GM19438 (cell line): ENCODE measurements around the gene WAC.
"Not testable (repeated sequence)": the region's sequence is repeated elsewhere in the genome, so short reads cannot be mapped to it uniquely, and the experiment has no call there.

Experiments
- ATAC-seq: cut with Tn5 transposase; IDR thresholded peaks from one replicate; pipeline ENCODE4 v1.9.1; 2021; ENCODE audit warnings: low read depth; ENCODE audit not compliant: unreplicated experiment

Gene WAC

GRCh38 chr10:28560617-28561016, 27.7 kb downstream of the WAC start:
- no peak for ATAC-seq

GRCh38 chr10:28561531-28561930, 28.6 kb downstream of the WAC start:
- no peak for ATAC-seq

GRCh38 chr10:28564905-28565304, 32.0 kb downstream of the WAC start:
- no peak for ATAC-seq

- no peak for ATAC-seq
Observed at GRCh38 chr10:28566458-28567015, 33.6 kb downstream of the WAC start.

- ATAC-seq = no peak
Observed at GRCh38 chr10:28569506-28570159, 36.7 kb downstream of the WAC start.

- ATAC-seq = no peak
Observed at GRCh38 chr10:28570598-28570997, 37.7 kb downstream of the WAC start.

GRCh38 chr10:28571265-28571664, 38.3 kb downstream of the WAC start:
- ATAC-seq = no peak

- ATAC-seq = not testable (repeated sequence)
Observed at GRCh38 chr10:28574214-28574613, 41.3 kb downstream of the WAC start.

GRCh38 chr10:28575852-28576251, 42.9 kb downstream of the WAC start:
- ATAC-seq = no peak

DNA sequence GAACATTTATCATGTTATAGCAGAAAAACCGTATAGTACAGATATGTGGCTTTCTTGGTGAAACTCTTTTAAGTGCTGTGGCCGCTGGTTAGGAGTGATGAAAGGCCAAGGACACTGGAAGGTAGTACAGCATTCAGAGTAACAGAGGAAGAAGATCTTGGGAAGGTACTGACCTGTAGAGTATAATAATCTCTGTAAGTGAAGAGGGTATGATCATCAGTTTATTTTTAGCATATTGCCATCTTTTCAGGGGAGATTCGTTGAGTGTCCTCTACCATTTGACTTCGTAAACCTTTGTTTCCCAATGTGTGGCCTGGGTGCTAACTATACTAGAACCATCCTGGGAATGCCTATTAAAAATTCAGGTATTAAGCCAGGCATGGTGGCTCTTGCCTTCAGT, 44.6 kb downstream of the WAC start:
- no peak for ATAC-seq

- no peak for ATAC-seq
Observed at GRCh38 chr10:28578454-28578853, 45.5 kb downstream of the WAC start.

DNA sequence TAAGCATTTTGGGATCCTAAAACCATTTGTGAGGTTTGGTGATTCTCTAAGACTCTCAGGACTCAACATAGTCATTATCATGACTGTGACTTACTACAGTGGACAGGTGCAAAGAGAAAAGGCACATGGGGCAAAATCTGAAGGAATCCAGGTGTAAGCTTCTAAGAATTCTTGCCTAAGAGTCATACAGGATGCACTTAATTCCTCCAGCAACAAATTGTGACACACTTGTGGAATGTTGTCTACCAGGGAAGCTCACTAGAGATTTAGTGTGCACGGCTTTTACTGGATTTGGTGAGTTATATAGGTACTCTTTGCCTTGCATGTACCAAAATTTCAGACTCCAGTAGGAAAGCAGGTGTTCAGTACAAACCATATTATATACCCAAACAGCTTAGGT, 47.9 kb downstream of the WAC start:
- ATAC-seq = no peak

DNA sequence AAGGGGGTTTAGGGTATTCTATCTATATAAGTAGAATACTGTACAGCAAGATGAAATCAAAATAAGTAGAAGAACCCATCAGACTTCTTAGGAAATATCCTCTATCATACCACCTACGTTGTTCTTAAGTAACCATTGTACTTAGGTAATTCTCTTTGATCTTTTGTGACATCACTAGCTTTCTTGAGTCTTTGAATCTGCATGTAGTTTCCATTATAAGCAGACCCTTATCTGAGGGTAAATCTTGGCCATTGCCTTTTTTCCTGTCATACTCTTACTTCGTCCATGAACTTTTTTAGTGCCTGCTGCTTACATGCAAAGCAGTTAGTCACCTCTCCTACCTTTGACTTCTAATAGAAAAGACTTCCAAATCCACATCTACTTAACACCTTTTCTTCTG, 49.0 kb downstream of the WAC start:
- ATAC-seq = no peak

- ATAC-seq = no peak
Observed at GRCh38 chr10:28585076-28585475, 52.2 kb downstream of the WAC start.

DNA sequence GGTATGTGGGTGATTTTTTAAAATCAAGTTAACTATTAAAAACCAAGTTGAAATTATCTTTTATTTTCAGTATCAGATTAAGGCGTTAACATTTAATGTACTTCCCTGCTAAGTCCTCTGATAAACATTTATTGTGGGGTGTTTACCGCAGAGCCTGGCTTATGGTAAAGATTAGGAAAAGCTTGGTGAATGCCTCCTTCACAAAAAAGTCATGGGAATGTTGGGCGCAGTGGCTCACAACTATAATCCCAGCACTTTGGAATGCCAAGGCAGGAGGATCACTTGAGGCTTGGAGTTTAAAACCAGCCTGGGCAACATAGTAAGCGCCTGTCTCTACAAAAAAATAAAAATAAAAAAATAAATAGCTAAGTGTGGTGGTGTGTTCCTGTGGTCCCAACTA, 53.3 kb downstream of the WAC start:
- no peak for ATAC-seq

DNA sequence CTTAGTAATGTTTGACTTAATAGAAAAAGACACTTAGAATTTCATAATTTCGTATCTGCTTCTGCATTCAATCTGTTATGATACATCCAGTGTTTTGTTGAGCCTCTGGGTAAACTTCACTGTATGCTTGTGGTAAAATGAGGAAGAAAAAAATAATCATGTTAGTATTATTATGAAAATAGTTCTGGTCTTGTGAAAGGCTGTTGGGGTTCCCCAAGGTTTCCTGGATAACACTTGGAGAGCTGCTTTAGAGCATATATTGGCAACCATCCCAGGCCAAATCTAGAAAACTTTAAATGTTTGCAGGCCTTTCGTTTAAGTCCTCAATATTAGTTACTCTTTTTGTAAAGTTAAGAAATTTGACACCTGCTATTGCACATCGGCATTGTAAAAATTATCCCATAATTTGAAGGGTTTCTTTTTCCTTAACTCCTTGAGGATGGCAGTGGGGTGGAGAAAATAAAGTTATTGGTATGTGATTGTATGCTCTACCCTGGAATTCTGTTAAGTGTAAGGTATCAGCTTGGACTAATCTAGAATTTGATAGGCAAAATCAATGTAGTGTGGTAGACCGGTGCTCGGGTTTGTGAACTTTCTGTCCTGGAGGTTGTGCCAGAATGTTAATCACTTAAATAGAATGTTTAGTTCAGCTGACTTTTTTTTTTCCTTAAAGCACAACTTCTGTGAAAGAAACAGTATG, 54.5 kb downstream of the WAC start:
- no peak for ATAC-seq

DNA sequence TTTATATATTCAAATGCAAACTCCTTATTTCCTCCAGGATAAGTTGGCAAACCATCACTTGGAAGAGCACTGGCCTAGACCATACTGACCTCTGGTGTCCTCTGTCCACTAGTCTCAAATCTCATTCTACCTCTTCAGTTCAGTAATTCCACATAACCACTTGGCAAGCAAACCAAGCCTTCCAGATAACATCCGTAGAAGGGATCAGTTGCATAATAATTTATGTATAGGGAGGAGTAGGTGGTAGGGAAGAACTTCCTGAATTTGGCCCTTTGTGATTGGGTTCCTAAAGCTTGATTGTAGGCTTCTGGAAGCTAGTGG, 55.0 kb downstream of the WAC start:
- no peak for ATAC-seq

GRCh38 chr10:28592953-28593352, 60.0 kb downstream of the WAC start:
- ATAC-seq = no peak

DNA sequence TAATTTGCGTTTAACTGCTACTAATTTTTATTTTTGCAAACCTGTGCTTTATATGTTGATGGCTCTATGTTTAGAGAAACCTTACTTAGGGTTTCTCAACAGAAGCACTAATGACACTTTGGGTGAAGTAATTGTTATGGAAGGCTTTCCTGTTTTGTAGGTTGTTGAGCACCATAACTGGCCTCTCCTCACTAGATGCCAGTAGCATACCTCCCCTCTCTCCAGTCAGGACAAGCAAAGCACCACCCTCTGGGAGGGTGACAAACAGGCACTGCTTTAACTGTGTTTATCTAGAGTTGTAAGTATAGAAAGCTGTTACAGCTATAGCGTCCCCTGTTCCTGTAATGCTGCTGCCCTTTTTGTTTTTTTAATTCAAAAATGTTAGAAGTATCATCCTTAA, 60.9 kb downstream of the WAC start:
- no peak for ATAC-seq

DNA sequence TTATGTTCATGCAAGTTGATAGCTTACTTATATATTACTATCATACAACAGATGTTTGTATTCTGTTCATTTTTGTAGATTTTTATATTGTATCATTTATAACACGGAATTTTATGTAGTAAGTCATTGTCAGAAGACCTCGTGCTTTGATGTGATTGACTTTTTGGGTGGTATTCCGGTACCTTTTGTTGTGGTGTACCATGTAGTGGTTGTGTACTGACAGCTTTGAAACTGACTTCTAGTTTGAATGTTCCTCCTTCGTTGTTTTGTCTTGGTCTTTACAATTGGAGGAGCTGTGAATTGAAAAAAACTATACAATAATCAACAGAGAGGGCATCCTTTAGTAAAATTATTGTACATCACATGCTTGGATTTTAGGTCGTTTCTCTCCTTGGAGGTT, 61.5 kb downstream of the WAC start:
- ATAC-seq = no peak

DNA sequence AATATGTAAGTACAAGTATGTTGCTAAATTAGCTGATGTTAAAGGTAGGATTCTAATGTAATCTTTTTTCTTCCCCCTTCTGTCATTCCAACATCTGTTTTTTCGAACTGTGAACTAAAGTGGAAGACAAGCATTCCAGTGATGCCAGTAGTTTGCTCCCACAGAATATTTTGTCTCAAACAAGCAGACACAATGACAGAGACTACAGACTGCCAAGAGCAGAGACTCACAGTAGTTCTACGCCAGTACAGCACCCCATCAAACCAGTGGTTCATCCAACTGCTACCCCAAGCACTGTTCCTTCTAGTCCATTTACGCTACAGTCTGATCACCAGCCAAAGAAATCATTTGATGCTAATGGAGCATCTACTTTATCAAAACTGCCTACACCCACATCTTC, 62.7 kb downstream of the WAC start:
- no peak for ATAC-seq

DNA sequence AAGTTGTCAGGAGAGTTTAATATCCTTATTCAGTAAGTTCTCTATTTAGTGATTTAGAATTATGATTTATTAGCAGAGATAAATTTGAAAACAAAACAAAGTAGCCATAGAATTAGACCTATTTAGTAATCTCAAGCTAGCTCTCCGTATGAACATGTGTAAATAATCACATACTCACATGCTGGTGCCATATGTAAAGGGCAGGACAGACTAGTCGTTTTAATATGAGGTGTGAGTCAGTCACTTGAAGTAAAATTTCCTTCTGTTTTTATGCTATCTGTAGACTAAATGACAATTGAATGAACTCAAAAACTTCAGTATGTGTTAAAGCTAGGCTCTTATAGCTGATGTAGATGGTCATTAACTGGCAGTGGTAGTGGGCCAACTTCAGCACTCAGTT, 67.1 kb downstream of the WAC start:
- ATAC-seq = no peak
